GM12878 (cell line): ENCODE data around the gene CAB39L. TPM values are rescaled to one million over a fixed set of nuclear protein-coding genes. Genes with fewer than 3 reads are reported as not detected.

Experiments used
- ATAC-seq: fragments of 200-7000 bp; cut with Tn5 transposase; 3 replicates; pipeline ENCODE4 v1.9.1; 2020; ENCODE audit warnings: mild to moderate bottlenecking, moderate library complexity
- BruUV-seq: library from RNA; stranded (reverse); fragments of 400-500 nt; replicated peaks from 2 replicates; lab custom pipeline; 2021; lab: Mats Ljungman, UMichigan
- CTCF ChIA-PET: fragments of 300-600 bp; sonication (Branson Sonifier 250); formaldehyde crosslinking; extraction: SDS; loops from one replicate; lab custom pipeline; 2021; ENCODE audit warnings: inconsistent platforms; lab: Yijun Ruan, JAX
- POLR2A ChIA-PET: fragments of 350-600 bp; formaldehyde crosslinking; extraction: SDS; loops from one replicate; lab custom pipeline; 2021; ENCODE audit warnings: inconsistent platforms; lab: Charles Lee
- RAD21 ChIA-PET: fragments of 300-600 bp; sonication (Branson Sonifier 250); formaldehyde crosslinking; loops from one replicate; lab custom pipeline; 2023; ENCODE audit warnings: antibody characterized with exemption; ENCODE audit not compliant: unreplicated experiment; lab: Charles Lee
- SMC1A ChIA-PET: fragments of 300-600 bp; sonication (Branson Sonifier 250); formaldehyde crosslinking; loops from one replicate; lab custom pipeline; 2023; ENCODE audit not compliant: unreplicated experiment, uncharacterized antibody; lab: Charles Lee
- DNase-seq: peaks from one replicate; pipeline ENCODE4 v3.0.0-alpha.2; 2011; ENCODE audit warnings: low read depth, low spot score
- FAIRE-seq: peaks from 3 replicates; lab custom pipeline; 2011; peaks lifted over from hg19 to GRCh38; lab: Jason Lieb, UNC
- H2AFZ ChIP-seq: 2 replicates; pipeline ENCODE4 v1.6.0; 2011; ENCODE audit warnings: low read depth, low read length, control low read depth; ENCODE audit not compliant: control insufficient read depth
- H3K27ac ChIP-seq: 2 replicates; pipeline ENCODE4 v1.5.1; 2011; ENCODE audit warnings: control low read depth; ENCODE audit not compliant: control insufficient read depth, insufficient read depth
- H3K27me3 ChIP-seq, 2 experiments: replicated peaks in 1 of 2; 2 replicates each; pipeline versions ENCODE4 v1.6.0 to v1.6.1; 2011; ENCODE audit warnings: low read length in 1 of 2; ENCODE audit not compliant: control insufficient read depth in 2 of 2, insufficient read depth in 2 of 2
- H3K36me3 ChIP-seq, 2 experiments: 2 replicates each; pipeline ENCODE4 v1.5.1; 2011; ENCODE audit warnings: low read length in 1 of 2; ENCODE audit not compliant: control insufficient read depth in 2 of 2, insufficient read depth in 2 of 2
- H3K4me1 ChIP-seq: 2 replicates; pipeline ENCODE4 v1.6.1; 2011; ENCODE audit warnings: mild to moderate bottlenecking, low read length, moderate library complexity, mixed read lengths; ENCODE audit not compliant: control insufficient read depth, insufficient read depth
- H3K4me2 ChIP-seq: 2 replicates; pipeline ENCODE4 v1.6.0; 2011; ENCODE audit warnings: control low read depth; ENCODE audit not compliant: control insufficient read depth, insufficient read depth
- H3K4me3 ChIP-seq: fragments of 200-600 bp; sonication (generic); 2 replicates; pipeline ENCODE4 v1.5.1; 2016
- H3K79me2 ChIP-seq: 2 replicates; pipeline ENCODE4 v1.6.0; 2011; ENCODE audit warnings: low read length; ENCODE audit not compliant: control insufficient read depth, insufficient read depth
- H3K9ac ChIP-seq: 2 replicates; pipeline ENCODE4 v1.8.0; 2011; ENCODE audit warnings: low read length, control low read depth, mixed read lengths; ENCODE audit not compliant: control insufficient read depth, insufficient read depth
- H3K9me3 ChIP-seq: replicated peaks from 3 replicates; pipeline ENCODE4 v1.5.1; 2011; ENCODE audit warnings: mild to moderate bottlenecking, low read length; ENCODE audit not compliant: control insufficient read depth, insufficient read depth
- H4K20me1 ChIP-seq: 2 replicates; pipeline ENCODE4 v1.6.0; 2011; ENCODE audit not compliant: control insufficient read depth, insufficient read depth
- EGR1 ChIP-seq, 2 experiments: IDR thresholded peaks; 1 replicate in 1 of 2; 2 replicates in 1 of 2; pipeline ENCODE4 v1.6.1; 2011 to 2012; ENCODE audit warnings: low read depth in 2 of 2, low read length in 2 of 2, borderline replicate concordance in 1 of 2, mild to moderate bottlenecking in 1 of 2, moderate library complexity in 1 of 2
- EP300 ChIP-seq, 2 experiments: fragments of 150-350 bp in 1 of 2; IDR thresholded peaks; 2 replicates each; pipeline ENCODE4 v1.6.1; 2011 to 2012; ENCODE audit warnings: low read depth in 2 of 2, low read length in 2 of 2, borderline replicate concordance in 1 of 2, improper control_type of control experiment in 1 of 2, inconsistent platforms in 1 of 2; ENCODE audit not compliant: control insufficient read depth in 1 of 2
- ESRRA ChIP-seq: IDR thresholded peaks from 2 replicates; pipeline ENCODE4 v1.6.1; 2012; ENCODE audit warnings: mild to moderate bottlenecking, low read length, improper control_type of control experiment
- ETV6 ChIP-seq, 2 experiments: fragments of 450-650 bp in 1 of 2; IDR thresholded peaks in 1 of 2; conservative IDR thresholded peaks in 1 of 2; 2 replicates each; pipeline ENCODE4 v1.6.1; 2014; ENCODE audit warnings: antibody characterized with exemption in 1 of 2, borderline replicate concordance in 1 of 2, low read depth in 1 of 2, mild to moderate bottlenecking in 1 of 2, moderate library complexity in 1 of 2
- GATAD2B ChIP-seq: fragments of 450-650 bp; conservative IDR thresholded peaks from 2 replicates; pipeline ENCODE4 v1.6.1; 2017; ENCODE audit warnings: low read depth, mild to moderate bottlenecking, moderate library complexity
- MTA3 ChIP-seq: IDR thresholded peaks from 2 replicates; pipeline ENCODE4 v1.6.1; 2012; ENCODE audit warnings: low read length, inconsistent platforms, borderline replicate concordance
- NKRF ChIP-seq: fragments of 450-650 bp; conservative IDR thresholded peaks from 2 replicates; pipeline ENCODE4 v1.6.1; 2017; ENCODE audit warnings: mild to moderate bottlenecking, moderate library complexity
- PAX5 ChIP-seq: IDR thresholded peaks from 2 replicates; pipeline ENCODE4 v1.6.1; 2011; ENCODE audit warnings: low read depth, low read length, borderline replicate concordance
- PBX3 ChIP-seq: IDR thresholded peaks from 2 replicates; pipeline ENCODE4 v1.6.1; 2011; ENCODE audit warnings: mild to moderate bottlenecking, low read depth, low read length, moderate library complexity; ENCODE audit not compliant: insufficient replicate concordance
- REST ChIP-seq: IDR thresholded peaks from 2 replicates; pipeline ENCODE4 v1.6.1; 2012; ENCODE audit warnings: mild to moderate bottlenecking, low read depth, low read length
- RUNX3 ChIP-seq: IDR thresholded peaks from 2 replicates; pipeline ENCODE4 v1.6.1; 2012; ENCODE audit warnings: low read length, inconsistent platforms
- TCF7 ChIP-seq: IDR thresholded peaks from 2 replicates; pipeline ENCODE4 v1.6.1; 2014; ENCODE audit warnings: antibody characterized with exemption, borderline replicate concordance
- ZBED1 ChIP-seq: IDR thresholded peaks from 2 replicates; pipeline ENCODE4 v1.6.1; 2016; ENCODE audit warnings: borderline replicate concordance
- ZNF384 ChIP-seq: IDR thresholded peaks from 2 replicates; pipeline ENCODE4 v1.6.1; 2012; ENCODE audit warnings: low read depth, mild to moderate bottlenecking, low read length, improper control_type of control experiment, borderline replicate concordance
- WGBS: methylation state at CpG from one replicate; pipeline ENCODE4 v1.1.6; 2016; ENCODE audit warnings: low lambda C conversion rate; ENCODE audit not compliant: insufficient replicate concordance, insufficient coverage; ENCODE audit errors: missing lambda C conversion rate; 5-methylcytosine and 5-hydroxymethylcytosine counted together
- in situ Hi-C: fragments of 300-500 bp; cut with MboI; formaldehyde crosslinking; loops from 9 replicates; pipeline ENCODE4 v1.14.3; 2018; ENCODE audit warnings: mixed read lengths
- intact Hi-C: fragments of 100-400 bp; cut with micrococcal nuclease; formaldehyde crosslinking; loops from one replicate; pipeline ENCODE4 v1.14.2; 2022; ENCODE audit not compliant: unreplicated experiment
- polyA plus RNA-seq, 11 experiments: library from polyadenylated mRNA; depleted of rRNA in 4 of 11; unstranded in 6 of 11; stranded (reverse) in 5 of 11; fragments of >200 nt; fragmentation: Nextera tagmentation in 4 of 11; fragmentation: Illumina TruSeq in 1 of 11; extraction: Ambion mirVana in 4 of 11; extraction: Trizol in 1 of 11; gene quantifications; 1 replicate in 1 of 11; 2 replicates in 10 of 11; pipeline versions ENCODE4 v1.2.1 to v1.2.3, GENCODE V29; 2011 to 2016; ENCODE audit warnings: inconsistent platforms in 2 of 11, missing spikeins in 2 of 11, low read depth in 1 of 11
- total RNA-seq, 4 experiments: library from RNA; depleted of rRNA in 3 of 4; stranded (reverse); fragments of >200 nt in 3 of 4; fragmentation: Illumina TruSeq in 1 of 4; extraction: Trizol in 1 of 4; gene quantifications; 2 replicates each; pipeline versions ENCODE4 v1.2.1 to v1.2.3, GENCODE V29; 2013 to 2021

Gene CAB39L
- total and polyA plus RNA-seq, 10 of the 15 experiments (the other 5 are each of a cell fraction or from before 2014, with no cell fraction given), result 0.88 to 3.0 (median 1.7) TPM

- no peak for TF ChIP-seq GATAD2B
- TF ChIP-seq REST, result no peak
- TF ChIP-seq ETV6 (conservative IDR thresholded peaks at IDR 0.05 in 1 of 2, IDR thresholded peaks at IDR 0.05 in 1 of 2; ENCODE audit: borderline replicate concordance in 1 of 2, low read depth in 1 of 2), result no peak
Measured at GRCh38 chr13:49453465-49453864, 9.6 kb upstream of the CAB39L start (continued).

GRCh38 chr13:49452725-49453457 is 9.0 kb upstream of the CAB39L start:
- RAD21 ChIA-PET, result interaction anchor here (1.5 kb wide), 1 partner anchor 9 kb away, joined by 3 read pairs; the partner anchor contains the start of gene CAB39L
- CTCF ChIA-PET, result no interaction called here
- H3K79me2 ChIP-seq, result peaks cover 16% of the 10 kb centered on the region
- H3K27me3 ChIP-seq, result no peaks in the 10 kb centered on the region
- ATAC-seq (no peak), DNase-seq (no peak), FAIRE-seq (no peak)
- POLR2A ChIA-PET, result interaction anchor here (0.6 to 3.5 kb wide), 2 partner anchors 9 to 1830 kb away, joined by 3 to 25 read pairs; partner anchors contain the start of genes CAB39L and SETDB2
- H3K9me3 ChIP-seq, result no peaks in the 10 kb centered on the region
- BruUV-seq, result no TSS peak
- H3K4me3 ChIP-seq, result no peak overlapping the region
- intact Hi-C loops (no loop called here), in situ Hi-C loops (loop anchor here (10.0 kb wide), 1 partner anchor 468 kb away; no protein-coding TSS in a partner anchor)
- H3K4me1 ChIP-seq, result peaks cover 14% of the 10 kb centered on the region; the same call in 1 of the 2 replicates
- H3K4me2 ChIP-seq, result no peak overlapping the region
- 97% methylated on average over 8 of the region's 8 CpGs for WGBS
- H3K27ac ChIP-seq, result no peak overlapping the region
- H3K9ac ChIP-seq, result no peak overlapping the region
- SMC1A ChIA-PET, result interaction anchor here (1.0 to 1.5 kb wide), 2 partner anchors 8 to 12 kb away, joined by 4 to 6 read pairs; partner anchors contain the start of genes CAB39L and SETDB2
- H2AFZ ChIP-seq, result no peak overlapping the region
- H4K20me1 ChIP-seq, result no peaks in the 10 kb centered on the region
- H3K36me3 ChIP-seq, result no peaks in the 10 kb centered on the region
- TF ChIP-seq EP300 (IDR thresholded peaks at IDR 0.05; ENCODE audit: borderline replicate concordance in 1 of 2, control insufficient read depth in 1 of 2, low read depth in 2 of 2, low read length in 2 of 2), result no peak
- TF ChIP-seq PAX5, result no peak
- TF ChIP-seq TCF7, result no peak
- TF ChIP-seq ZBED1, result no peak
- TF ChIP-seq MTA3, result no peak
- TF ChIP-seq RUNX3, result no peak
- TF ChIP-seq ESRRA, result no peak
- no peak for TF ChIP-seq PBX3
- TF ChIP-seq NKRF, result no peak
- TF ChIP-seq ZNF384, result no peak
- TF ChIP-seq EGR1 (IDR thresholded peaks at IDR 0.05; ENCODE audit: borderline replicate concordance in 1 of 2, low read depth in 2 of 2, low read length in 2 of 2), result no peak
